ENCODE results near the gene LYST.

- no peak for TF ChIP-seq EP300 (IDR thresholded peaks at IDR 0.05; ENCODE audit: low read depth)
- no peak for TF ChIP-seq CTCF (IDR thresholded peaks at IDR 0.05)
- no peak for TF ChIP-seq POLR2A (IDR thresholded peaks at IDR 0.05)
These were observed 90.3 kb downstream of the LYST start for GRCh38 chr1:235776396-235776795.
